K562 (cell line): ENCODE data around the gene UNC80. TPM values are rescaled to one million over a fixed set of nuclear protein-coding genes. Genes with fewer than 3 reads are reported as not detected.
A peak's percentile ranks its signal among the peaks of the same experiment; 100 is the strongest.

Experiments
- BRD4 ChIP-seq: fragments of 200-600 bp; sonication (generic); IDR thresholded peaks from 2 replicates; pipeline ENCODE4 v1.6.1; 2017; ENCODE audit warnings: inconsistent platforms
- BRD9 ChIP-seq: fragments of 450-650 bp; IDR thresholded peaks from 2 replicates; pipeline ENCODE4 v1.6.1; 2018; ENCODE audit warnings: low read depth; ENCODE audit not compliant: partially characterized antibody
- CBX5 ChIP-seq: IDR thresholded peaks from 2 replicates; pipeline ENCODE4 v1.6.1; 2014; ENCODE audit warnings: low read depth, borderline replicate concordance
- ID3 ChIP-seq, 2 experiments: fragments of 250-450 bp in 1 of 2; fragments of 450-650 bp in 1 of 2; sonication (Bioruptor Pico) in 1 of 2; IDR thresholded peaks; 2 replicates each; pipeline versions ENCODE4 v1.6.1 to v1.8.0; 2016 to 2021; ENCODE audit warnings: mild to moderate bottlenecking in 2 of 2, moderate library complexity in 2 of 2, missing compliant biosample characterization in 1 of 2, missing genetic modification characterization in 1 of 2
- PKNOX1 ChIP-seq: fragments of 450-650 bp; IDR thresholded peaks from 2 replicates; pipeline ENCODE4 v1.6.1; 2016
- SMARCE1 ChIP-seq: fragments of 450-650 bp; IDR thresholded peaks from 2 replicates; pipeline ENCODE4 v1.7.1; 2016; ENCODE audit warnings: mild to moderate bottlenecking
- TBP ChIP-seq: optimal IDR thresholded peaks from 2 replicates; pipeline ENCODE3; 2011; ENCODE audit warnings: low read depth, low read length, improper control_type of control experiment
- TOE1 ChIP-seq, 2 experiments: fragments of 450-650 bp in 1 of 2; sonication (generic) in 1 of 2; formaldehyde crosslinking in 1 of 2; IDR thresholded peaks; 2 replicates each; pipeline versions ENCODE4 v1.7.1 to v1.8.0; 2016 to 2022; ENCODE audit warnings: borderline replicate concordance in 2 of 2, mild to moderate bottlenecking in 2 of 2, antibody characterized with exemption in 1 of 2, inconsistent platforms in 1 of 2, low read depth in 1 of 2, missing genetic modification reagents in 1 of 2, moderate library complexity in 1 of 2
- ZBTB8A ChIP-seq: fragments of 450-650 bp; IDR thresholded peaks from 2 replicates; pipeline ENCODE4 v1.6.1; 2018; ENCODE audit warnings: mild to moderate bottlenecking, moderate library complexity; ENCODE audit not compliant: partially characterized antibody
- ZFP1 ChIP-seq: fragments of 450-650 bp; formaldehyde crosslinking; IDR thresholded peaks from 2 replicates; pipeline ENCODE4 v1.4.0; 2020; ENCODE audit warnings: mild to moderate bottlenecking, mixed read lengths
- ZNF354B ChIP-seq: fragments of 250-450 bp; sonication (Bioruptor Pico); IDR thresholded peaks from 2 replicates; pipeline ENCODE4 v1.4.0; 2020
- polyA plus RNA-seq, 8 experiments: library from polyadenylated mRNA; depleted of rRNA in 4 of 8; stranded (reverse) in 5 of 8; unstranded in 3 of 8; fragments of >200 nt; fragmentation: Nextera tagmentation in 2 of 8; fragmentation: Illumina TruSeq in 1 of 8; extraction: Ambion mirVana in 2 of 8; extraction: Trizol in 1 of 8; gene quantifications; 2 replicates each; pipeline versions ENCODE4 v1.2.1 to v1.2.3, GENCODE V29; 2011 to 2014; ENCODE audit warnings: inconsistent platforms in 1 of 8, missing spikeins in 1 of 8
- total RNA-seq, 7 experiments: library from RNA; depleted of rRNA in 6 of 7; stranded (reverse); fragments of >200 nt in 6 of 7; fragmentation: Illumina TruSeq in 2 of 7; extraction: Trizol in 2 of 7; gene quantifications; 2 replicates each; pipeline versions ENCODE4 v1.2.1 to v1.2.3, GENCODE V29; 2011 to 2021; ENCODE audit warnings: low replicate concordance in 1 of 7
- TF ChIP-seq, protein P1 (sequence below): fragments of 250-450 bp; sonication (Bioruptor Pico); IDR thresholded peaks from 2 replicates; pipeline ENCODE4 v1.5.0; 2021; ENCODE audit warnings: mild to moderate bottlenecking, borderline replicate concordance
- TF ChIP-seq, protein P2 (sequence below): sonication (generic); formaldehyde crosslinking; IDR thresholded peaks from 2 replicates; pipeline ENCODE4 v1.9.0; 2022; ENCODE audit warnings: mild to moderate bottlenecking, missing genetic modification reagents

Gene UNC80
- total and polyA plus RNA-seq, 9 of the 15 experiments (the other 6 are each of a cell fraction or from before 2014, with no cell fraction given), result under 0.01 to 0.04 (median 0.01) TPM; not detected in 5

GRCh38 chr2:210002158-210003157, 230.8 kb downstream of the UNC80 start, which contains the start of gene RPE (continued):
- TF ChIP-seq, protein P1, sequence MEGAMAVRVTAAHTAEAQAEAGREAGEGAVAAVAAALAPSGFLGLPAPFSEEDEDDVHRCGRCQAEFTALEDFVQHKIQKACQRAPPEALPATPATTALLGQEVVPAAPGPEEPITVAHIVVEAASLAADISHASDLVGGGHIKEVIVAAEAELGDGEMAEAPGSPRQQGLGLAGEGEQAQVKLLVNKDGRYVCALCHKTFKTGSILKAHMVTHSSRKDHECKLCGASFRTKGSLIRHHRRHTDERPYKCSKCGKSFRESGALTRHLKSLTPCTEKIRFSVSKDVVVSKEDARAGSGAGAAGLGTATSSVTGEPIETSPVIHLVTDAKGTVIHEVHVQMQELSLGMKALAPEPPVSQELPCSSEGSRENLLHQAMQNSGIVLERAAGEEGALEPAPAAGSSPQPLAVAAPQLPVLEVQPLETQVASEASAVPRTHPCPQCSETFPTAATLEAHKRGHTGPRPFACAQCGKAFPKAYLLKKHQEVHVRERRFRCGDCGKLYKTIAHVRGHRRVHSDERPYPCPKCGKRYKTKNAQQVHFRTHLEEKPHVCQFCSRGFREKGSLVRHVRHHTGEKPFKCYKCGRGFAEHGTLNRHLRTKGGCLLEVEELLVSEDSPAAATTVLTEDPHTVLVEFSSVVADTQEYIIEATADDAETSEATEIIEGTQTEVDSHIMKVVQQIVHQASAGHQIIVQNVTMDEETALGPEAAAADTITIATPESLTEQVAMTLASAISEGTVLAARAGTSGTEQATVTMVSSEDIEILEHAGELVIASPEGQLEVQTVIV, result no peak
- TF ChIP-seq BRD4, result no peak
- TF ChIP-seq BRD9, result no peak
- no peak for TF ChIP-seq ZBTB8A
- peak; percentile 76 for TF ChIP-seq PKNOX1
- TF ChIP-seq ZFP1, result no peak
- no peak for TF ChIP-seq CBX5
- no peak for TF ChIP-seq TOE1 (IDR thresholded peaks at IDR 0.05; ENCODE audit: borderline replicate concordance)
- TF ChIP-seq TOE1 (CRISPR knock-in tag; IDR thresholded peaks at IDR 0.05; ENCODE audit: borderline replicate concordance, low read depth), result no peak
- TF ChIP-seq TBP, result peak; percentile 69
- TF ChIP-seq SMARCE1, result no peak
- no peak for TF ChIP-seq ID3 (CRISPR knock-in tag; IDR thresholded peaks at IDR 0.05)
- TF ChIP-seq ID3 (tag; IDR thresholded peaks at IDR 0.05), result no peak
- TF ChIP-seq ZNF354B (CRISPR knock-in tag), result no peak
- TF ChIP-seq, protein P2, sequence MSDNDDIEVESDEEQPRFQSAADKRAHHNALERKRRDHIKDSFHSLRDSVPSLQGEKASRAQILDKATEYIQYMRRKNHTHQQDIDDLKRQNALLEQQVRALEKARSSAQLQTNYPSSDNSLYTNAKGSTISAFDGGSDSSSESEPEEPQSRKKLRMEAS (CRISPR knock-in tag), result peak; percentile 54
